Naive thymus-derived CD4-positive, alpha-beta T cell (primary cell): ENCODE results near the gene PEX11A. TPM values are rescaled to one million over a fixed set of nuclear protein-coding genes. Genes with fewer than 3 reads are reported as not detected.

Experiments used
- ATAC-seq: fragments of 150-1000 bp; cut with Tn5 transposase; 2 replicates; pipeline ENCODE4 v1.10.0; 2021; ENCODE audit warnings: mild to moderate bottlenecking, moderate library complexity
- CTCF ChIA-PET: fragments of 350-600 bp; sonication (Branson Sonifier 250); formaldehyde crosslinking; loops from one replicate; lab custom pipeline; 2021; ENCODE audit warnings: antibody characterized with exemption; lab: Charles Lee
- POLR2A ChIA-PET: fragments of 350-600 bp; sonication (Branson Sonifier 250); formaldehyde crosslinking; loops from one replicate; lab custom pipeline; 2021; ENCODE audit warnings: antibody characterized with exemption, inconsistent platforms; lab: Charles Lee
- DNase-seq, 9 donors: peaks; one replicate each; pipeline versions ENCODE4 v3.0.0 to v3.0.0-alpha.2; 2020 to 2022; ENCODE audit warnings: mixed read lengths in 1 of 9
- H3K27ac ChIP-seq: one replicate; pipeline ENCODE4 v1.7.0; 2013; ENCODE audit warnings: mild to moderate bottlenecking, low read depth, low read length, moderate library complexity
- H3K27me3 ChIP-seq, 2 donors: one replicate each; pipeline ENCODE4 v1.7.0; 2013; ENCODE audit warnings: low read length in 2 of 2, mild to moderate bottlenecking in 2 of 2, moderate library complexity in 2 of 2; ENCODE audit not compliant: control insufficient read depth in 2 of 2, insufficient read depth in 2 of 2
- H3K36me3 ChIP-seq, 3 experiments: 1 replicate in 2 of 3; 2 replicates in 1 of 3; pipeline ENCODE4 v1.7.0; 2013; ENCODE audit warnings: low read length in 3 of 3, mild to moderate bottlenecking in 3 of 3, moderate library complexity in 1 of 3; ENCODE audit not compliant: insufficient read depth in 3 of 3, control insufficient read depth in 2 of 3
- H3K4me1 ChIP-seq, 2 donors: one replicate each; pipeline ENCODE4 v1.7.0; 2013; ENCODE audit warnings: low read length in 2 of 2, mild to moderate bottlenecking in 2 of 2, moderate library complexity in 1 of 2; ENCODE audit not compliant: control insufficient read depth in 2 of 2, insufficient read depth in 2 of 2
- H3K4me3 ChIP-seq: 2 replicates; pipeline ENCODE4 v1.7.0; 2013; ENCODE audit warnings: mild to moderate bottlenecking, low read length
- H3K9me3 ChIP-seq, 3 experiments: 1 replicate in 2 of 3; 2 replicates in 1 of 3; pipeline ENCODE4 v1.7.0; 2013; ENCODE audit warnings: low read length in 3 of 3; ENCODE audit not compliant: control insufficient read depth in 2 of 3
- H3K27ac Mint-ChIP-seq, 9 donors: one replicate each; pipeline ENCODE4 v1.8.0; 2020 to 2022; ENCODE audit warnings: mixed read lengths in 9 of 9, mild to moderate bottlenecking in 8 of 9, moderate library complexity in 5 of 9, inconsistent platforms in 2 of 9
- H3K27me3 Mint-ChIP-seq, 5 donors: one replicate each; pipeline ENCODE4 v1.8.0; 2021 to 2022; ENCODE audit warnings: mixed read lengths in 5 of 5, mild to moderate bottlenecking in 1 of 5
- H3K36me3 Mint-ChIP-seq, 5 donors: one replicate each; pipeline ENCODE4 v1.8.0; 2020 to 2022; ENCODE audit warnings: mixed read lengths in 5 of 5, mild to moderate bottlenecking in 3 of 5, inconsistent platforms in 1 of 5
- H3K4me1 Mint-ChIP-seq, 7 donors: one replicate each; pipeline ENCODE4 v1.8.0; 2020 to 2022; ENCODE audit warnings: mixed read lengths in 7 of 7, mild to moderate bottlenecking in 3 of 7, inconsistent platforms in 1 of 7
- H3K4me3 Mint-ChIP-seq, 10 donors: one replicate each; pipeline ENCODE4 v1.8.0; 2020 to 2022; ENCODE audit warnings: mild to moderate bottlenecking in 10 of 10, mixed read lengths in 10 of 10, moderate library complexity in 6 of 10, inconsistent platforms in 2 of 10
- H3K9me3 Mint-ChIP-seq, 11 donors: one replicate each; pipeline ENCODE4 v1.8.0; 2020 to 2022; ENCODE audit warnings: mixed read lengths in 11 of 11, mild to moderate bottlenecking in 4 of 11, inconsistent platforms in 1 of 11, moderate library complexity in 1 of 11
- intact Hi-C, 2 donors: fragments of 100-400 bp; cut with micrococcal nuclease; formaldehyde crosslinking; loops; one replicate each; pipeline ENCODE4 v1.15.1; 2023
- polyA plus RNA-seq, 2 donors: library from polyadenylated mRNA; unstranded; fragments of 300-500 nt; fragmentation: Illumina TruSeq; gene quantifications; one replicate each; pipeline ENCODE4 v1.2.3, GENCODE V29; 2021
- total RNA-seq, 6 experiments: library from RNA in 5 of 6; stranded (reverse) in 5 of 6; gene quantifications; 1 replicate in 5 of 6; 2 replicates in 1 of 6; pipeline ENCODE4 v1.2.3 and lab custom pipeline; 2021 to 2026

Gene PEX11A
- total and polyA plus RNA-seq, 7 experiments from 2014 or later = 0.92 to 4.6 (median 2.0) TPM

GRCh38 chr15:89660556-89660955, 30.0 kb downstream of the PEX11A start:
- Mint-ChIP-seq H3K36me3 (peaks cover 0 to 3% (median 0%) of the 10 kb centered on the region in 5 donors), H3K4me1 (peaks cover 0 to 9% (median 6%) of the 10 kb centered on the region in 7 donors), H3K27ac (no peak overlapping the region), H3K4me3 (no peak overlapping the region), H3K27me3 (peaks cover 33 to 70% (median 61%) of the 10 kb centered on the region in 5 donors), H3K9me3 (no peaks in the 10 kb centered on the region)
- no peak for ATAC-seq
- no peaks in the 10 kb centered on the region for H3K27me3 ChIP-seq
- intact Hi-C loops = no loop called here
- H3K36me3 ChIP-seq = no peaks in the 10 kb centered on the region
- no peaks in the 10 kb centered on the region for H3K9me3 ChIP-seq
- H3K4me3 ChIP-seq = no peak overlapping the region
- ChIA-PET CTCF (interaction anchor here (0.6 kb wide), 1 partner anchor 533 kb away, joined by 3 read pairs; no protein-coding TSS in a partner anchor), POLR2A (no interaction called here)
- no peak overlapping the region for H3K27ac ChIP-seq
- no peaks in the 10 kb centered on the region for H3K4me1 ChIP-seq
- DNase-seq = no peak

- intact Hi-C loops = no loop called here
- H3K9me3 ChIP-seq = no peaks in the 10 kb centered on the region
- ATAC-seq (no peak), DNase-seq (no peak)
- peaks cover 0 to 4% of the 10 kb centered on the region in 2 donors for H3K4me1 ChIP-seq
- H3K27ac Mint-ChIP-seq = no peak overlapping the region
- CTCF ChIA-PET = no interaction called here
- POLR2A ChIA-PET = no interaction called here
- peaks cover 0 to 3% of the 10 kb centered on the region in 2 donors for H3K27me3 ChIP-seq
- H3K9me3 Mint-ChIP-seq = peaks cover 0 to 4% (median 0%) of the 10 kb centered on the region in 11 donors
- no peak overlapping the region for H3K4me3 Mint-ChIP-seq
- H3K27me3 Mint-ChIP-seq = peaks cover 31 to 68% (median 61%) of the 10 kb centered on the region in 5 donors
- peaks cover 0 to 3% (median 0%) of the 10 kb centered on the region in 5 donors for H3K36me3 Mint-ChIP-seq
- H3K27ac ChIP-seq = no peak overlapping the region
- H3K4me1 Mint-ChIP-seq = peaks cover 6 to 14% (median 10%) of the 10 kb centered on the region in 7 donors
- no peaks in the 10 kb centered on the region for H3K36me3 ChIP-seq
- no peak overlapping the region for H3K4me3 ChIP-seq
These were observed 31.3 kb downstream of the PEX11A start for GRCh38 chr15:89659295-89659694.

- no peak for DNase-seq
- Mint-ChIP-seq H3K36me3 (peaks cover 0 to 8% (median 0%) of the 10 kb centered on the region in 5 donors), H3K4me1 (peaks cover 10 to 16% (median 12%) of the 10 kb centered on the region in 7 donors), H3K27me3 (peaks cover 42 to 71% (median 70%) of the 10 kb centered on the region in 5 donors), H3K4me3 (no peak overlapping the region), H3K27ac (no peak overlapping the region), H3K9me3 (peaks cover 0 to 5% (median 0%) of the 10 kb centered on the region in 11 donors)
- ChIA-PET CTCF (interaction anchor here (0.6 to 0.8 kb wide), 2 partner anchors 11 to 344 kb away, joined by 3 read pairs; partner anchors contain the start of gene ZNF710), POLR2A (no interaction called here)
- H3K27ac ChIP-seq = no peak overlapping the region
- H3K4me1 ChIP-seq = peaks cover 0 to 4% of the 10 kb centered on the region in 2 donors
- H3K36me3 ChIP-seq = no peaks in the 10 kb centered on the region
- intact Hi-C loops = no loop called here
- ATAC-seq = no peak
- H3K4me3 ChIP-seq = no peak overlapping the region
- H3K9me3 ChIP-seq = no peaks in the 10 kb centered on the region
- peaks cover 0 to 3% of the 10 kb centered on the region in 2 donors for H3K27me3 ChIP-seq
These were observed 32.8 kb downstream of the PEX11A start for GRCh38 chr15:89657686-89658200.

- H3K9me3 ChIP-seq = no peaks in the 10 kb centered on the region
- H3K27me3 ChIP-seq = peaks cover 0 to 3% of the 10 kb centered on the region in 2 donors
- Mint-ChIP-seq H3K27me3 (peaks cover 44 to 78% (median 67%) of the 10 kb centered on the region in 5 donors), H3K9me3 (peaks cover 0 to 5% (median 0%) of the 10 kb centered on the region in 11 donors), H3K27ac (no peak overlapping the region), H3K4me1 (peaks cover 10 to 16% (median 12%) of the 10 kb centered on the region in 7 donors), H3K36me3 (peaks cover 0 to 8% (median 0%) of the 10 kb centered on the region in 5 donors), H3K4me3 (peak overlapping the region in 8 of 10 donors; percentile 57 to 78 (median 72))
- no peak for DNase-seq
- no peak for ATAC-seq
- POLR2A ChIA-PET = no interaction called here
- H3K27ac ChIP-seq = no peak overlapping the region
- H3K36me3 ChIP-seq = no peaks in the 10 kb centered on the region
- no peak overlapping the region for H3K4me3 ChIP-seq
- CTCF ChIA-PET = no interaction called here
- H3K4me1 ChIP-seq = peaks cover 0 to 4% of the 10 kb centered on the region in 2 donors
- intact Hi-C loops = no loop called here
These were observed 34.3 kb downstream of the PEX11A start for GRCh38 chr15:89656116-89656815.

GRCh38 chr15:89654847-89655805, 35.4 kb downstream of the PEX11A start, which contains the start of gene KIF7:
KIF7 (minus strand) TSS chr15:89655467; CDS start chr15:89652930, 2,537 bp downstream.
- Histone ChIP-seq H3K27ac (no peak within 1 kb of the TSS), H3K36me3 (no peaks in the 10 kb centered on the region), H3K4me1 (peaks cover 0 to 4% of the 10 kb centered on the region in 2 donors), H3K4me3 (no peak within 1 kb of the TSS), H3K27me3 (peaks cover 0 to 3% of the 10 kb centered on the region in 2 donors), H3K9me3 (no peaks in the 10 kb centered on the region)
- Mint-ChIP-seq H3K27me3 (peaks cover 43 to 72% (median 56%) of the 10 kb centered on the region in 5 donors), H3K36me3 (peaks cover 0 to 8% (median 0%) of the 10 kb centered on the region in 5 donors), H3K4me1 (peaks cover 10 to 16% (median 12%) of the 10 kb centered on the region in 7 donors), H3K27ac (no peak within 1 kb of the TSS), H3K9me3 (peaks cover 0 to 5% (median 0%) of the 10 kb centered on the region in 11 donors), H3K4me3 (peak within 1 kb of the TSS; percentile 27 to 82 (median 72))
- ChIA-PET POLR2A (no interaction called here), CTCF (no interaction called here)
- DNase-seq (peak in 1 of 9 donors; percentile 34), ATAC-seq (peak; percentile 66)
- intact Hi-C loops = no loop called here

- intact Hi-C loops = no loop called here
- Mint-ChIP-seq H3K36me3 (peaks cover 0 to 8% (median 0%) of the 10 kb centered on the region in 5 donors), H3K4me1 (peaks cover 10 to 16% (median 12%) of the 10 kb centered on the region in 7 donors), H3K27ac (no peak overlapping the region), H3K9me3 (peaks cover 0 to 5% (median 0%) of the 10 kb centered on the region in 11 donors), H3K4me3 (peak overlapping the region in 8 of 10 donors; percentile 36 to 82 (median 70)), H3K27me3 (peaks cover 37 to 65% (median 49%) of the 10 kb centered on the region in 5 donors)
- ChIA-PET POLR2A (no interaction called here), CTCF (no interaction called here)
- H3K27ac ChIP-seq = no peak overlapping the region
- peaks cover 0 to 4% of the 10 kb centered on the region in 2 donors for H3K4me1 ChIP-seq
- DNase-seq = no peak
- ATAC-seq = no peak
- no peak overlapping the region for H3K4me3 ChIP-seq
- no peaks in the 10 kb centered on the region for H3K9me3 ChIP-seq
- H3K36me3 ChIP-seq = no peaks in the 10 kb centered on the region
- H3K27me3 ChIP-seq = peaks cover 0 to 3% of the 10 kb centered on the region in 2 donors
These were observed 36.2 kb downstream of the PEX11A start for GRCh38 chr15:89654301-89654761.
